Panc1 (cell line): ENCODE results near the gene UROC1.

Experiments used
- CTCF ChIP-seq: fragments of 450-650 bp; IDR thresholded peaks from 2 replicates; pipeline ENCODE4 v1.5.1; 2017; ENCODE audit warnings: mild to moderate bottlenecking
- POLR2AphosphoS5 ChIP-seq: IDR thresholded peaks from 2 replicates; pipeline ENCODE4 v1.6.1; 2012; ENCODE audit warnings: mild to moderate bottlenecking, low read depth, low read length, moderate library complexity
- REST ChIP-seq, 2 experiments: IDR thresholded peaks; 2 replicates each; pipeline ENCODE4 v1.6.1; 2011 to 2012; ENCODE audit warnings: low read depth in 2 of 2, control low read depth in 1 of 2, low read length in 1 of 2, mild to moderate bottlenecking in 1 of 2, moderate library complexity in 1 of 2; ENCODE audit not compliant: insufficient read depth in 1 of 2

GRCh38 chr3:126517291-126517951, at the start of gene UROC1:
- TF ChIP-seq CTCF: no peak
- TF ChIP-seq REST (IDR thresholded peaks at IDR 0.05; ENCODE audit: insufficient read depth in 1 of 2, low read depth in 2 of 2, low read length in 1 of 2): no peak
- TF ChIP-seq POLR2AphosphoS5: no peak
